NT2/D1 (cell line): ENCODE measurements around the gene FOCAD.

Experiments used
- SUZ12 ChIP-seq: IDR thresholded peaks from 2 replicates; pipeline ENCODE4 v1.6.1; 2011; ENCODE audit not compliant: insufficient read length, insufficient read depth; ENCODE audit errors: extremely low read depth
- YY1 ChIP-seq: IDR thresholded peaks from 2 replicates; pipeline ENCODE4 v1.6.1; 2011; ENCODE audit not compliant: insufficient read length, insufficient read depth
- ZNF274 ChIP-seq: IDR thresholded peaks from 2 replicates; pipeline ENCODE4 v1.6.1; 2011; ENCODE audit warnings: mild to moderate bottlenecking, low read depth, low read length

DNA sequence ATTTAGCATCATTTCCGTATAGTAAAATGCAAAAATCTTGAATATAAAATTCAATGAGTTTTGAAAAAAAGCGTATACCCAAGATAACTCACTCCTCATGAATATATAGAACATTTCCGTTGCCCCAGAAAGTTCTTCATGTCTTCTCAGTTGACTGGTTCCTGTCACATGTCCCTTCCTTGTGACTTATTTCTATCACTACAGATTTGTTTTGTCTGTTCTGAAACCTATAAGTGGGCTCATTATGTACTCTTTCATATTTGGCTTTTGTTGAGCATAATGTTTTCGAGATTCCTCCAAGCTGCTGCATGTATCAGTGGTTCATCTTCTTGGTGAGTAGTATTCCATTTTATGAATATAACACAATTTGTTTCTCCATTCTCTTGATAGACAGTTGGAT lies 358.4 kb downstream of the FOCAD start:
- no peak for TF ChIP-seq SUZ12
- TF ChIP-seq ZNF274 = no peak
- TF ChIP-seq YY1 = no peak
